ENCODE data around the gene TMEM17. TPM values are rescaled to one million over a fixed set of nuclear protein-coding genes. Genes with fewer than 3 reads are reported as not detected.

TMEM17 gene
- total and polyA plus RNA-seq, 9 of the 15 experiments (the other 6 are each of a cell fraction or from before 2014, with no cell fraction given): 0.58 to 2.2 (median 1.2) TPM

GRCh38 chr2:62505750-62506420 lies at the start of gene TMEM17 (continued):
- TF ChIP-seq BRF2 (IDR thresholded peaks at IDR 0.05; ENCODE audit: borderline replicate concordance, insufficient read depth, insufficient read length) (no peak), MTA3 (IDR thresholded peaks at IDR 0.05; ENCODE audit: borderline replicate concordance) (no peak), FUS (optimal IDR thresholded peaks at IDR 0.05; ENCODE audit: low read depth, low read length) (no peak), ILF3 (IDR thresholded peaks at IDR 0.05; ENCODE audit: borderline replicate concordance) (peak; percentile 20; the same call in 1 of the 2 replicates), CSDE1 (IDR thresholded peaks at IDR 0.05) (peak in 1 of 2 experiments; percentile 3; a peak in 1 of 4 replicates), ZFP91 (CRISPR knock-in tag; IDR thresholded peaks at IDR 0.05) (0 out of 2 replicates have a peak, but pooled peaks have one; percentile 13), ARID3A (IDR thresholded peaks at IDR 0.05; ENCODE audit: borderline replicate concordance, low read depth, low read length) (no peak), NBN (IDR thresholded peaks at IDR 0.05; ENCODE audit: low read depth) (0 out of 2 replicates have a peak, but pooled peaks have one; percentile 42), EWSR1 (IDR thresholded peaks at IDR 0.05; ENCODE audit: borderline replicate concordance, low read depth, partially characterized antibody) (no peak)
- TF ChIP-seq, protein P1, sequence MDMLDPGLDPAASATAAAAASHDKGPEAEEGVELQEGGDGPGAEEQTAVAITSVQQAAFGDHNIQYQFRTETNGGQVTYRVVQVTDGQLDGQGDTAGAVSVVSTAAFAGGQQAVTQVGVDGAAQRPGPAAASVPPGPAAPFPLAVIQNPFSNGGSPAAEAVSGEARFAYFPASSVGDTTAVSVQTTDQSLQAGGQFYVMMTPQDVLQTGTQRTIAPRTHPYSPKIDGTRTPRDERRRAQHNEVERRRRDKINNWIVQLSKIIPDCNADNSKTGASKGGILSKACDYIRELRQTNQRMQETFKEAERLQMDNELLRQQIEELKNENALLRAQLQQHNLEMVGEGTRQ (CRISPR knock-in tag; IDR thresholded peaks at IDR 0.05): no peak
- TF ChIP-seq, protein P2, sequence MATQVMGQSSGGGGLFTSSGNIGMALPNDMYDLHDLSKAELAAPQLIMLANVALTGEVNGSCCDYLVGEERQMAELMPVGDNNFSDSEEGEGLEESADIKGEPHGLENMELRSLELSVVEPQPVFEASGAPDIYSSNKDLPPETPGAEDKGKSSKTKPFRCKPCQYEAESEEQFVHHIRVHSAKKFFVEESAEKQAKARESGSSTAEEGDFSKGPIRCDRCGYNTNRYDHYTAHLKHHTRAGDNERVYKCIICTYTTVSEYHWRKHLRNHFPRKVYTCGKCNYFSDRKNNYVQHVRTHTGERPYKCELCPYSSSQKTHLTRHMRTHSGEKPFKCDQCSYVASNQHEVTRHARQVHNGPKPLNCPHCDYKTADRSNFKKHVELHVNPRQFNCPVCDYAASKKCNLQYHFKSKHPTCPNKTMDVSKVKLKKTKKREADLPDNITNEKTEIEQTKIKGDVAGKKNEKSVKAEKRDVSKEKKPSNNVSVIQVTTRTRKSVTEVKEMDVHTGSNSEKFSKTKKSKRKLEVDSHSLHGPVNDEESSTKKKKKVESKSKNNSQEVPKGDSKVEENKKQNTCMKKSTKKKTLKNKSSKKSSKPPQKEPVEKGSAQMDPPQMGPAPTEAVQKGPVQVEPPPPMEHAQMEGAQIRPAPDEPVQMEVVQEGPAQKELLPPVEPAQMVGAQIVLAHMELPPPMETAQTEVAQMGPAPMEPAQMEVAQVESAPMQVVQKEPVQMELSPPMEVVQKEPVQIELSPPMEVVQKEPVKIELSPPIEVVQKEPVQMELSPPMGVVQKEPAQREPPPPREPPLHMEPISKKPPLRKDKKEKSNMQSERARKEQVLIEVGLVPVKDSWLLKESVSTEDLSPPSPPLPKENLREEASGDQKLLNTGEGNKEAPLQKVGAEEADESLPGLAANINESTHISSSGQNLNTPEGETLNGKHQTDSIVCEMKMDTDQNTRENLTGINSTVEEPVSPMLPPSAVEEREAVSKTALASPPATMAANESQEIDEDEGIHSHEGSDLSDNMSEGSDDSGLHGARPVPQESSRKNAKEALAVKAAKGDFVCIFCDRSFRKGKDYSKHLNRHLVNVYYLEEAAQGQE (IDR thresholded peaks at IDR 0.05; ENCODE audit: borderline replicate concordance): peak; percentile 54
- TF ChIP-seq, protein P2 (CRISPR knock-in tag; IDR thresholded peaks at IDR 0.05; ENCODE audit: low read depth): 0 out of 2 replicates have a peak, but pooled peaks have one; percentile 60
